Esophagus muscularis mucosa (tissue), 4 donors: ENCODE results near the gene SIGLEC12. TPM values are rescaled to one million over a fixed set of nuclear protein-coding genes. Genes with fewer than 3 reads are reported as not detected.

ENCODE experiments used
- DNase-seq: peaks from one replicate; pipeline ENCODE4 v3.0.0-alpha.2; 2017; ENCODE audit errors: extremely low spot score
- H3K27ac ChIP-seq, 4 donors: fragments of 200-600 bp; sonication (generic); replicated peaks in 1 of 4; 1 replicate in 3 of 4; 2 replicates in 1 of 4; pipeline ENCODE4 v1.5.1; 2016 to 2019; ENCODE audit warnings: mild to moderate bottlenecking in 1 of 4
- H3K27me3 ChIP-seq, 4 donors: fragments of 200-600 bp; sonication (generic); one replicate each; pipeline versions ENCODE4 v1.5.1 to v1.6.0; 2016 to 2019
- H3K36me3 ChIP-seq, 4 donors: fragments of 200-600 bp; sonication (generic); one replicate each; pipeline ENCODE4 v1.5.1; 2016 to 2019
- H3K4me1 ChIP-seq, 4 donors: fragments of 200-600 bp; sonication (generic); one replicate each; pipeline ENCODE4 v1.5.1; 2016 to 2019
- H3K4me3 ChIP-seq, 4 donors: fragments of 200-600 bp; sonication (generic); 1 replicate in 2 of 4; 2 replicates in 2 of 4; pipeline ENCODE4 v1.5.1; 2016 to 2019; ENCODE audit warnings: mild to moderate bottlenecking in 4 of 4, moderate library complexity in 1 of 4
- H3K9me3 ChIP-seq, 4 donors: fragments of 200-600 bp; sonication (generic); 1 replicate in 3 of 4; 2 replicates in 1 of 4; pipeline ENCODE4 v1.5.1; 2016 to 2019
- EP300 ChIP-seq: sonication (generic); formaldehyde crosslinking; IDR thresholded peaks from one replicate; pipeline ENCODE4 v1.6.1; 2017; ENCODE audit warnings: antibody characterized with exemption
- POLR2A ChIP-seq: fragments of 450-650 bp; IDR thresholded peaks from one replicate; pipeline ENCODE4 v1.6.1; 2017; ENCODE audit warnings: antibody characterized with exemption, moderate library complexity, mild to moderate bottlenecking, low read depth
- POLR2AphosphoS5 ChIP-seq, 2 donors: sonication (generic); formaldehyde crosslinking; IDR thresholded peaks; one replicate each; pipeline ENCODE4 v1.6.1; 2017; ENCODE audit warnings: antibody characterized with exemption in 2 of 2
- WGBS: methylation state at CpG from one replicate; pipeline ENCODE4 v1.1.5; 2018; 5-methylcytosine and 5-hydroxymethylcytosine counted together
- intact Hi-C: fragments of 100-400 bp; cut with DNase I; formaldehyde crosslinking; loops from one replicate; pipeline ENCODE4 v1.15.1; 2023
- total RNA-seq, 4 donors: library from RNA; depleted of rRNA; stranded (reverse); fragments of >200 nt; gene quantifications; one replicate each; pipeline versions ENCODE4 v1.1.0 to v1.2.1, GENCODE V29; 2016
- TF ChIP-seq, protein P1 (sequence below), 3 experiments: fragments of 200-600 bp in 2 of 3; fragments of 450-650 bp in 1 of 3; sonication (generic) in 2 of 3; IDR thresholded peaks; one replicate each; pipeline ENCODE4 v1.5.1; 2017 to 2019; ENCODE audit warnings: antibody characterized with exemption in 3 of 3, mild to moderate bottlenecking in 2 of 3, moderate library complexity in 1 of 3

Gene SIGLEC12
- total RNA-seq, 4 donors from 2014 or later = 0.29 TPM; not detected in 3

GRCh38 chr19:51508059-51508733, 6.6 kb upstream of the SIGLEC12 start:
- intact Hi-C loops = no loop called here
- DNase-seq = no peak
- H3K27ac ChIP-seq = no peak overlapping the region
- H3K36me3 ChIP-seq = no peaks in the 10 kb centered on the region
- peaks cover 0 to 9% (median 0%) of the 10 kb centered on the region in 4 donors for H3K9me3 ChIP-seq
- TF ChIP-seq EP300 (no peak), POLR2A (no peak), POLR2AphosphoS5 (IDR thresholded peaks at IDR 0.05) (no peak)
- TF ChIP-seq, protein P1, sequence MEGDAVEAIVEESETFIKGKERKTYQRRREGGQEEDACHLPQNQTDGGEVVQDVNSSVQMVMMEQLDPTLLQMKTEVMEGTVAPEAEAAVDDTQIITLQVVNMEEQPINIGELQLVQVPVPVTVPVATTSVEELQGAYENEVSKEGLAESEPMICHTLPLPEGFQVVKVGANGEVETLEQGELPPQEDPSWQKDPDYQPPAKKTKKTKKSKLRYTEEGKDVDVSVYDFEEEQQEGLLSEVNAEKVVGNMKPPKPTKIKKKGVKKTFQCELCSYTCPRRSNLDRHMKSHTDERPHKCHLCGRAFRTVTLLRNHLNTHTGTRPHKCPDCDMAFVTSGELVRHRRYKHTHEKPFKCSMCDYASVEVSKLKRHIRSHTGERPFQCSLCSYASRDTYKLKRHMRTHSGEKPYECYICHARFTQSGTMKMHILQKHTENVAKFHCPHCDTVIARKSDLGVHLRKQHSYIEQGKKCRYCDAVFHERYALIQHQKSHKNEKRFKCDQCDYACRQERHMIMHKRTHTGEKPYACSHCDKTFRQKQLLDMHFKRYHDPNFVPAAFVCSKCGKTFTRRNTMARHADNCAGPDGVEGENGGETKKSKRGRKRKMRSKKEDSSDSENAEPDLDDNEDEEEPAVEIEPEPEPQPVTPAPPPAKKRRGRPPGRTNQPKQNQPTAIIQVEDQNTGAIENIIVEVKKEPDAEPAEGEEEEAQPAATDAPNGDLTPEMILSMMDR (IDR thresholded peaks at IDR 0.05) = no peak
- H3K27me3 ChIP-seq = peaks cover 0 to 18% (median 0%) of the 10 kb centered on the region in 4 donors
- WGBS = 60% methylated on average over 3 of the region's 3 CpGs
- H3K4me3 ChIP-seq = no peak overlapping the region
- H3K4me1 ChIP-seq = no peaks in the 10 kb centered on the region

- Histone ChIP-seq H3K9me3 (peaks cover 0 to 9% (median 0%) of the 10 kb centered on the region in 4 donors), H3K27me3 (peaks cover 0 to 12% (median 0%) of the 10 kb centered on the region in 4 donors), H3K4me1 (no peaks in the 10 kb centered on the region), H3K4me3 (no peak overlapping the region), H3K27ac (no peak overlapping the region), H3K36me3 (no peaks in the 10 kb centered on the region)
- WGBS = 46% methylated on average over 6 of the region's 6 CpGs
- TF ChIP-seq EP300 = no peak
- no peak for DNase-seq
- intact Hi-C loops = no loop called here
Measured at GRCh38 chr19:51507640-51508058, 6.0 kb upstream of the SIGLEC12 start.

DNA sequence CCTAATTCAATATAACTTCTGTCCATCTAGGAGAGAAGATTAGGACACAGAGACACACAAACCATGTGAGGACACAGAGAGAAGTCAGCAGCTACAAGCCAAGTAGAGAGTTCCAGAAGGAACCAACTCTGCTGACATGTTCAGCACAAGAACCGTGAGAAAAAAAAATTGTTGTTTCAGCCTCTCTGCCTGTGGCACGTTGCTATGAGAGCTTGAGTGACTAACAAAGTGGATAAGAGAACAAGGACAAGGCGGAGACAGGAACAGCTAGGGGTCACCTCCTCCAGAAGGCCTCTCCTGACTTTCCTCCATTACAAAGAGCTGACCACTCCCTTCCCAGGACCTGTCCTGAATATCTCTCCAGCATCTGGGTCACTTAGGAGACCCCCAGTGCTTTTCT, 5.6 kb upstream of the SIGLEC12 start:
- no peak overlapping the region for H3K4me3 ChIP-seq
- H3K36me3 ChIP-seq = no peaks in the 10 kb centered on the region
- TF ChIP-seq POLR2A (no peak), POLR2AphosphoS5 (IDR thresholded peaks at IDR 0.05) (no peak), EP300 (no peak)
- TF ChIP-seq, protein P1 (IDR thresholded peaks at IDR 0.05) = no peak
- H3K9me3 ChIP-seq = peaks cover 0 to 9% (median 0%) of the 10 kb centered on the region in 4 donors
- no peaks in the 10 kb centered on the region for H3K4me1 ChIP-seq
- DNase-seq = no peak
- peaks cover 0 to 11% (median 0%) of the 10 kb centered on the region in 4 donors for H3K27me3 ChIP-seq
- no peak overlapping the region for H3K27ac ChIP-seq
- intact Hi-C loops = no loop called here
- 40% methylated on average over 3 of the region's 3 CpGs for whole genome bisulfite sequencing

GRCh38 chr19:51505904-51506303, 4.3 kb upstream of the SIGLEC12 start:
- Histone ChIP-seq H3K4me1 (no peaks in the 10 kb centered on the region), H3K4me3 (no peak overlapping the region), H3K27me3 (peaks cover 0 to 11% (median 0%) of the 10 kb centered on the region in 4 donors), H3K36me3 (no peaks in the 10 kb centered on the region), H3K9me3 (peaks cover 0 to 9% (median 0%) of the 10 kb centered on the region in 4 donors), H3K27ac (no peak overlapping the region)
- intact Hi-C loops = no loop called here
- 22% methylated on average over 3 of the region's 3 CpGs for WGBS
- TF ChIP-seq, protein P1 (IDR thresholded peaks at IDR 0.05) = no peak
- TF ChIP-seq POLR2A (no peak), POLR2AphosphoS5 (IDR thresholded peaks at IDR 0.05) (no peak), EP300 (no peak)
- DNase-seq = no peak

DNA sequence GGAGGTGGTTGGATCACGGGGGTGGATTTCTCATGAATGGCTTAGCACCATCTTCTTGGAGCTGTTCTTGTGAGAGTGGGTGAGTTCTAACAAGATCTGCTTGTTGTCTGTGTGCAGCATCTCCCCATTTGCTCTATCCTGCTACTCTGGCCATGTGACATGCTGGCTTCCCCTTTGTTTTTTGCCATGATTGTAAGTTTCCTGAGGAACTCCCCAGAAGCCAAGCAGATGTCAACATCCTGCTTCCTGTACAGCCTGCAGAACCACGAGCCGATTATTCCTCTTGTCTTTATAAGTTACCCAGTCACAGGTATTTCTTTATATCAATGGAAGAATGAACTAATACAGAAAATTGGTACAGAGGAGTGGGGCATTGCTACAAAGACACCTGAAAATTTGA, 2.3 kb upstream of the SIGLEC12 start:
- 69% methylated on average over 3 of the region's 3 CpGs for WGBS
- intact Hi-C loops = no loop called here
- DNase-seq = no peak
- Histone ChIP-seq H3K9me3 (peaks cover 0 to 9% (median 0%) of the 10 kb centered on the region in 4 donors), H3K4me1 (no peaks in the 10 kb centered on the region), H3K36me3 (no peaks in the 10 kb centered on the region), H3K27ac (no peak overlapping the region), H3K4me3 (no peak overlapping the region), H3K27me3 (peaks cover 0 to 13% (median 0%) of the 10 kb centered on the region in 4 donors)
- TF ChIP-seq POLR2A (no peak), POLR2AphosphoS5 (IDR thresholded peaks at IDR 0.05) (no peak), EP300 (no peak)
- TF ChIP-seq, protein P1 (IDR thresholded peaks at IDR 0.05) = no peak
